ENCODE data around the gene RAP1A.

DNA sequence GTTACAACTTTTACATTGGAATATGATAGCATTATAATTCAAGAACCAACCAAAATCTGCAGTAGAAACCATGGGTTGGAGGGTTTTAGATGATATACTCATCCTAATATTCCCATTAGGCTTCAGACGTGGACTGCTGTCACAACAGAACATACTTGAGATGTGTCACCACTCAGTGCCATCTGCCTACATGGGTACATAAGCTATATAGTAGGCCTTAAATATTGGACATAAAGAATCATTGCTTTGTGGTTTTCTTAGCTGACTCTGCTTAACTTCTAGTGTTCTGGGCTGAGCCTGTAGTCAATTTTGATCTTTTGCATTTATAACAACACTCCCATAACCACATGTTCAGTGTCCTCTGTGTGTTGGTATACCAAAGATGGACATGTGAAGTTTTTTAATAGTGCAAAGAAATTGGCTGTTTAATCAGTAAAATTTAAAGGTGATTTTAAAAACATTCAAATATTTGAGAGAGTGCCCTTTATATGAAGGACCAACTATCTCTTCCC lies 14.2 kb downstream of the RAP1A start:
- TF ChIP-seq ZBTB21 (CRISPR knock-in tag; IDR thresholded peaks at IDR 0.05; ENCODE audit: borderline replicate concordance) (no peak), NFYB (CRISPR knock-in tag; conservative IDR thresholded peaks at IDR 0.05; ENCODE audit: low read depth) (no peak), ZNF317 (CRISPR knock-in tag; IDR thresholded peaks at IDR 0.05; ENCODE audit: borderline replicate concordance, low read depth) (no peak), MYBL2 (CRISPR knock-in tag; IDR thresholded peaks at IDR 0.05) (no peak), OVOL2 (CRISPR knock-in tag; IDR thresholded peaks at IDR 0.05; ENCODE audit: borderline replicate concordance) (no peak), JUN (CRISPR knock-in tag; IDR thresholded peaks at IDR 0.05) (no peak), NFE2L1 (CRISPR knock-in tag; IDR thresholded peaks at IDR 0.05) (no peak), IRF2 (CRISPR knock-in tag; IDR thresholded peaks at IDR 0.05; ENCODE audit: borderline replicate concordance, low read depth) (no peak)
- TF ChIP-seq, protein P1, sequence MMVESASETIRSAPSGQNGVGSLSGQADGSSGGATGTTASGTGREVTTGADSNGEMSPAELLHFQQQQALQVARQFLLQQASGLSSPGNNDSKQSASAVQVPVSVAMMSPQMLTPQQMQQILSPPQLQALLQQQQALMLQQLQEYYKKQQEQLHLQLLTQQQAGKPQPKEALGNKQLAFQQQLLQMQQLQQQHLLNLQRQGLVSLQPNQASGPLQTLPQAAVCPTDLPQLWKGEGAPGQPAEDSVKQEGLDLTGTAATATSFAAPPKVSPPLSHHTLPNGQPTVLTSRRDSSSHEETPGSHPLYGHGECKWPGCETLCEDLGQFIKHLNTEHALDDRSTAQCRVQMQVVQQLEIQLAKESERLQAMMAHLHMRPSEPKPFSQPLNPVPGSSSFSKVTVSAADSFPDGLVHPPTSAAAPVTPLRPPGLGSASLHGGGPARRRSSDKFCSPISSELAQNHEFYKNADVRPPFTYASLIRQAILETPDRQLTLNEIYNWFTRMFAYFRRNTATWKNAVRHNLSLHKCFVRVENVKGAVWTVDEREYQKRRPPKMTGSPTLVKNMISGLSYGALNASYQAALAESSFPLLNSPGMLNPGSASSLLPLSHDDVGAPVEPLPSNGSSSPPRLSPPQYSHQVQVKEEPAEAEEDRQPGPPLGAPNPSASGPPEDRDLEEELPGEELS (CRISPR knock-in tag; IDR thresholded peaks at IDR 0.05) = no peak
- TF ChIP-seq, protein P2, sequence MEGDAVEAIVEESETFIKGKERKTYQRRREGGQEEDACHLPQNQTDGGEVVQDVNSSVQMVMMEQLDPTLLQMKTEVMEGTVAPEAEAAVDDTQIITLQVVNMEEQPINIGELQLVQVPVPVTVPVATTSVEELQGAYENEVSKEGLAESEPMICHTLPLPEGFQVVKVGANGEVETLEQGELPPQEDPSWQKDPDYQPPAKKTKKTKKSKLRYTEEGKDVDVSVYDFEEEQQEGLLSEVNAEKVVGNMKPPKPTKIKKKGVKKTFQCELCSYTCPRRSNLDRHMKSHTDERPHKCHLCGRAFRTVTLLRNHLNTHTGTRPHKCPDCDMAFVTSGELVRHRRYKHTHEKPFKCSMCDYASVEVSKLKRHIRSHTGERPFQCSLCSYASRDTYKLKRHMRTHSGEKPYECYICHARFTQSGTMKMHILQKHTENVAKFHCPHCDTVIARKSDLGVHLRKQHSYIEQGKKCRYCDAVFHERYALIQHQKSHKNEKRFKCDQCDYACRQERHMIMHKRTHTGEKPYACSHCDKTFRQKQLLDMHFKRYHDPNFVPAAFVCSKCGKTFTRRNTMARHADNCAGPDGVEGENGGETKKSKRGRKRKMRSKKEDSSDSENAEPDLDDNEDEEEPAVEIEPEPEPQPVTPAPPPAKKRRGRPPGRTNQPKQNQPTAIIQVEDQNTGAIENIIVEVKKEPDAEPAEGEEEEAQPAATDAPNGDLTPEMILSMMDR (IDR thresholded peaks at IDR 0.05) = no peak
- TF ChIP-seq, protein P3, sequence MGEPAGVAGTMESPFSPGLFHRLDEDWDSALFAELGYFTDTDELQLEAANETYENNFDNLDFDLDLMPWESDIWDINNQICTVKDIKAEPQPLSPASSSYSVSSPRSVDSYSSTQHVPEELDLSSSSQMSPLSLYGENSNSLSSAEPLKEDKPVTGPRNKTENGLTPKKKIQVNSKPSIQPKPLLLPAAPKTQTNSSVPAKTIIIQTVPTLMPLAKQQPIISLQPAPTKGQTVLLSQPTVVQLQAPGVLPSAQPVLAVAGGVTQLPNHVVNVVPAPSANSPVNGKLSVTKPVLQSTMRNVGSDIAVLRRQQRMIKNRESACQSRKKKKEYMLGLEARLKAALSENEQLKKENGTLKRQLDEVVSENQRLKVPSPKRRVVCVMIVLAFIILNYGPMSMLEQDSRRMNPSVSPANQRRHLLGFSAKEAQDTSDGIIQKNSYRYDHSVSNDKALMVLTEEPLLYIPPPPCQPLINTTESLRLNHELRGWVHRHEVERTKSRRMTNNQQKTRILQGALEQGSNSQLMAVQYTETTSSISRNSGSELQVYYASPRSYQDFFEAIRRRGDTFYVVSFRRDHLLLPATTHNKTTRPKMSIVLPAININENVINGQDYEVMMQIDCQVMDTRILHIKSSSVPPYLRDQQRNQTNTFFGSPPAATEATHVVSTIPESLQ (CRISPR knock-in tag; IDR thresholded peaks at IDR 0.05) = no peak
- TF ChIP-seq, protein P4, sequence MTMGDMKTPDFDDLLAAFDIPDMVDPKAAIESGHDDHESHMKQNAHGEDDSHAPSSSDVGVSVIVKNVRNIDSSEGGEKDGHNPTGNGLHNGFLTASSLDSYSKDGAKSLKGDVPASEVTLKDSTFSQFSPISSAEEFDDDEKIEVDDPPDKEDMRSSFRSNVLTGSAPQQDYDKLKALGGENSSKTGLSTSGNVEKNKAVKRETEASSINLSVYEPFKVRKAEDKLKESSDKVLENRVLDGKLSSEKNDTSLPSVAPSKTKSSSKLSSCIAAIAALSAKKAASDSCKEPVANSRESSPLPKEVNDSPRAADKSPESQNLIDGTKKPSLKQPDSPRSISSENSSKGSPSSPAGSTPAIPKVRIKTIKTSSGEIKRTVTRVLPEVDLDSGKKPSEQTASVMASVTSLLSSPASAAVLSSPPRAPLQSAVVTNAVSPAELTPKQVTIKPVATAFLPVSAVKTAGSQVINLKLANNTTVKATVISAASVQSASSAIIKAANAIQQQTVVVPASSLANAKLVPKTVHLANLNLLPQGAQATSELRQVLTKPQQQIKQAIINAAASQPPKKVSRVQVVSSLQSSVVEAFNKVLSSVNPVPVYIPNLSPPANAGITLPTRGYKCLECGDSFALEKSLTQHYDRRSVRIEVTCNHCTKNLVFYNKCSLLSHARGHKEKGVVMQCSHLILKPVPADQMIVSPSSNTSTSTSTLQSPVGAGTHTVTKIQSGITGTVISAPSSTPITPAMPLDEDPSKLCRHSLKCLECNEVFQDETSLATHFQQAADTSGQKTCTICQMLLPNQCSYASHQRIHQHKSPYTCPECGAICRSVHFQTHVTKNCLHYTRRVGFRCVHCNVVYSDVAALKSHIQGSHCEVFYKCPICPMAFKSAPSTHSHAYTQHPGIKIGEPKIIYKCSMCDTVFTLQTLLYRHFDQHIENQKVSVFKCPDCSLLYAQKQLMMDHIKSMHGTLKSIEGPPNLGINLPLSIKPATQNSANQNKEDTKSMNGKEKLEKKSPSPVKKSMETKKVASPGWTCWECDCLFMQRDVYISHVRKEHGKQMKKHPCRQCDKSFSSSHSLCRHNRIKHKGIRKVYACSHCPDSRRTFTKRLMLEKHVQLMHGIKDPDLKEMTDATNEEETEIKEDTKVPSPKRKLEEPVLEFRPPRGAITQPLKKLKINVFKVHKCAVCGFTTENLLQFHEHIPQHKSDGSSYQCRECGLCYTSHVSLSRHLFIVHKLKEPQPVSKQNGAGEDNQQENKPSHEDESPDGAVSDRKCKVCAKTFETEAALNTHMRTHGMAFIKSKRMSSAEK (CRISPR knock-in tag; IDR thresholded peaks at IDR 0.05; ENCODE audit: borderline replicate concordance) = no peak
